ENCODE results near the gene HUNK. TPM values are rescaled to one million over a fixed set of nuclear protein-coding genes. Genes with fewer than 3 reads are reported as not detected.

Gene HUNK
- total RNA-seq, 1 donor from 2014 or later: 44.0 TPM

DNA sequence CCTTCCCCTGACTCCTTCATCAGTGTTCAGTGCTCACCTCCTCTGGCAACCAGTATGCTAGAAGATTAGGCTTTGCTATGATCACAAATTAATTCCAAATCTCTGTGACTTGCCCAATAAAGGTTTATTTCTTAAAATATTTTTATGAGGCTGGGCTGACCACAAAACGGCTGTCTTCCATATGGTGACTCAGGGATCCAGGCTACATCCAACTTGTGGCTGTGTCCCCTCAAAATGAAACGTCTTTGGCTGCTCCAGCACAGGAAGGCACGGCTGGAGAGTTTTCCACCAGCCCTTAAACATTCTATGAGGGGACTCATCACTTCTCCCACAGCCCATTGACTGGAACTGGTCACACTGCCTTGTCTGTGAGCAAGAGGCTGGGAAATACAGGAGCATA lies 131.5 kb downstream of the HUNK start:
- H3K36me3 Mint-ChIP-seq: peaks cover 40% of the 10 kb centered on the region

DNA sequence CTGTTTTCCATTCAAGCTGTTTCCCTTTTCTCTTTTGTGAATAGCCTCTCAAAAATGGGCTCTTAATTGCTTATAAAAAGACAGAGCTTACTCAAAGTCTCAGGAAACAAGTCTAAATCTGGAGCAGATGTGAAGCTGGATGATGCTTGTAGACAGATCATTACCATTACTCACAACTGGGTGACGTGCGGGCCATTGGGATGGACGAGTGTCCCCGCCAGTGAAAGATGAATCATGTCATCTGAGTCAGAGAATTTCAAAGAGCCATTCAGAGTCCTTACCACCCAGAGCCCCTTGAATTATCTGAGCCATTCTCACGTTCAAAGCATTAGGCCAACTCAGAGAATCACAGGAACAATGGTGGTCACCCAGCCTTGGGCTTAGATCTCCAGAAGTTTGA lies 134.6 kb downstream of the HUNK start:
- Mint-ChIP-seq H3K9me3 (no peaks in the 10 kb centered on the region), H3K27ac (no peak overlapping the region), H3K36me3 (peaks cover 16% of the 10 kb centered on the region), H3K4me1 (ENCODE audit: unreplicated experiment) (peaks cover 5% of the 10 kb centered on the region), H3K27me3 (no peaks in the 10 kb centered on the region), H3K4me3 (no peak overlapping the region)
- TF ChIP-seq, protein P1, sequence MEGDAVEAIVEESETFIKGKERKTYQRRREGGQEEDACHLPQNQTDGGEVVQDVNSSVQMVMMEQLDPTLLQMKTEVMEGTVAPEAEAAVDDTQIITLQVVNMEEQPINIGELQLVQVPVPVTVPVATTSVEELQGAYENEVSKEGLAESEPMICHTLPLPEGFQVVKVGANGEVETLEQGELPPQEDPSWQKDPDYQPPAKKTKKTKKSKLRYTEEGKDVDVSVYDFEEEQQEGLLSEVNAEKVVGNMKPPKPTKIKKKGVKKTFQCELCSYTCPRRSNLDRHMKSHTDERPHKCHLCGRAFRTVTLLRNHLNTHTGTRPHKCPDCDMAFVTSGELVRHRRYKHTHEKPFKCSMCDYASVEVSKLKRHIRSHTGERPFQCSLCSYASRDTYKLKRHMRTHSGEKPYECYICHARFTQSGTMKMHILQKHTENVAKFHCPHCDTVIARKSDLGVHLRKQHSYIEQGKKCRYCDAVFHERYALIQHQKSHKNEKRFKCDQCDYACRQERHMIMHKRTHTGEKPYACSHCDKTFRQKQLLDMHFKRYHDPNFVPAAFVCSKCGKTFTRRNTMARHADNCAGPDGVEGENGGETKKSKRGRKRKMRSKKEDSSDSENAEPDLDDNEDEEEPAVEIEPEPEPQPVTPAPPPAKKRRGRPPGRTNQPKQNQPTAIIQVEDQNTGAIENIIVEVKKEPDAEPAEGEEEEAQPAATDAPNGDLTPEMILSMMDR (conservative IDR thresholded peaks at IDR 0.05): no peak
- DNase-seq (ENCODE audit: extremely low spot score, unreplicated experiment): no peak

More for the DNA sequence above, 131.5 kb downstream of the HUNK start:
- no peak overlapping the region for H3K4me3 Mint-ChIP-seq
- TF ChIP-seq, protein P1 (conservative IDR thresholded peaks at IDR 0.05): no peak
- H3K27ac Mint-ChIP-seq: no peak overlapping the region
- H3K27me3 Mint-ChIP-seq: no peaks in the 10 kb centered on the region
- H3K9me3 Mint-ChIP-seq: no peaks in the 10 kb centered on the region
- H3K4me1 Mint-ChIP-seq (ENCODE audit: unreplicated experiment): peaks cover 8% of the 10 kb centered on the region
- no peak for DNase-seq (ENCODE audit: extremely low spot score, unreplicated experiment)

DNA sequence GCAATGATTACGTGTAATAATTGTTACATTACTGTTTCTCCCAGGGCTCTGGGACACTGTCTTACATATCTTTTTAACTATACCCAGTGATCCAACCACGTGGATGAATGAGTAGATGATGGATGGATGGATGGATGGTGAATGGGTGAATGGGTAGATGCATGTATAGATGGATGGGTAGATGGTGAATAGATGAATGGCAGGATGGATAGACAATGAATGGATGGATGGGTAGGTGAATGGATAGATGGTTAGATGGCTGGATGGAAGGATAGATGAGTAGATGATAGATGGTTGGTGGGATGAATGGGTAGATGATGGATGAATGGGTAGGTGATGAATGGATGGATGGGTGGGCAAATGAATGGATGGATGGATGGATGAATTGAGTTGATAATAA lies 135.9 kb downstream of the HUNK start:
- no peak for DNase-seq (ENCODE audit: extremely low spot score, unreplicated experiment)
- TF ChIP-seq, protein P1 (conservative IDR thresholded peaks at IDR 0.05): no peak
- Mint-ChIP-seq H3K27ac (no peak overlapping the region), H3K9me3 (no peaks in the 10 kb centered on the region), H3K4me1 (ENCODE audit: unreplicated experiment) (peaks cover 5% of the 10 kb centered on the region), H3K36me3 (peaks cover 7% of the 10 kb centered on the region), H3K27me3 (no peaks in the 10 kb centered on the region), H3K4me3 (no peak overlapping the region)

DNA sequence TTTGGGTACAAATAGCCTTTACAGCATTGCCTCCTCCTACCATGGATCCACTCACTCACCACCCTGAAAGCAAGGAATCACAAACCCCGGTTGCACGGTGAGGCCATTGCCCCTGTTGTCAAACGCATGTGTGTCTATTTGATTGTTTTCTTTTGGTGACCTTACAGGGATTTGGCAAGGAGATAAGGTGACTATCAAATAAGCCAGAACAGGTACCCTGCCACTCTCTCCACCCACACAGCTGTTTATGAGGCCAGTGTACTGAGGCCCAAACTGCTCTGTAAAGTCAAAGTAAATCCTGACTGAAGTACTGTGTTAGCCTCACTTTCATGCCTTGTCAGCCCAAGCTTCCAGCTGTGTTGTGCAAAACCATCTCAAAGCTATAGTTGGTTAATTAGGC lies 136.4 kb downstream of the HUNK start:
- TF ChIP-seq, protein P1 (conservative IDR thresholded peaks at IDR 0.05): no peak
- H3K4me3 Mint-ChIP-seq: no peak overlapping the region
- peaks cover 5% of the 10 kb centered on the region for H3K4me1 Mint-ChIP-seq (ENCODE audit: unreplicated experiment)
- peaks cover 6% of the 10 kb centered on the region for H3K36me3 Mint-ChIP-seq
- no peak for DNase-seq (ENCODE audit: extremely low spot score, unreplicated experiment)
- H3K9me3 Mint-ChIP-seq: no peaks in the 10 kb centered on the region
- H3K27ac Mint-ChIP-seq: no peak overlapping the region
- no peaks in the 10 kb centered on the region for H3K27me3 Mint-ChIP-seq

DNA sequence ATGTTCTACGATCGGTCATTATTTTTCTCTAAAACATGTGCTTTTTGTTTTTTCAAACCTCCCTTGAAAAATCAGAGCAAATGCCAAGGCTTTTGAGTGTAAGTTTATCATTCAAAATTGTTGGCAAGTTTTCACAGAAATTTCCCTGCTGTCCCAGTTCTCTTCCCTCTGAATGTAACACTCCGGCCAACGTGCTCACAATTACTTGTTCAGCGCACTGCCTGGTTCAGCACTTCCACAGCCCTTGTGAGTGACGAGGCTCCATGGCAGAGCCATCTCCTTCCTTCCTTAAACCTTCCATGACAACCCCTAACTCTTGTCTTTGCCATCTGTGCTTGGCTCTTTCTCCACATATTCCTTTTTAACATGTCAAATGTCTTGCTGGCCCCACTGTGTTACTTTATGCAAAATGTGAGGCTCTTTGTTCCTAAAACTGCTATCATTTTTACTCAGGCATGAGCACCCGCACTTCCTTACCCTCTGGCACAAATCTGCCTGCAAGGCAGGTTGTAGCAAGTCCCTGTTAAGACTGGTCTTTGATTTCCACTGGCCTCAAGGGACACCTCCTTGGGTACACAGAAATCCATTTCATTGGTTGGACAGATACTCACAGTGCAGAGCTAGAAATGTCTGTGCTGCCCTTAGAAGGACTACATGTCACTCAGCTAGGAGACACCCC lies 142.8 kb downstream of the HUNK start:
- H3K27ac Mint-ChIP-seq: no peak overlapping the region
- no peaks in the 10 kb centered on the region for H3K9me3 Mint-ChIP-seq

More for the DNA sequence above, 142.8 kb downstream of the HUNK start:
- Mint-ChIP-seq H3K4me1 (ENCODE audit: unreplicated experiment) (peaks cover 7% of the 10 kb centered on the region), H3K27me3 (no peaks in the 10 kb centered on the region), H3K36me3 (no peaks in the 10 kb centered on the region), H3K4me3 (no peak overlapping the region)
- TF ChIP-seq, protein P1 (conservative IDR thresholded peaks at IDR 0.05): no peak
- DNase-seq (ENCODE audit: extremely low spot score, unreplicated experiment): no peak
